ENCODE measurements around the gene AGAP9.
"Not testable (repeated sequence)": the region's sequence is repeated elsewhere in the genome, so short reads cannot be mapped to it uniquely, and the experiment has no call there.

AGAP9 gene

DNA sequence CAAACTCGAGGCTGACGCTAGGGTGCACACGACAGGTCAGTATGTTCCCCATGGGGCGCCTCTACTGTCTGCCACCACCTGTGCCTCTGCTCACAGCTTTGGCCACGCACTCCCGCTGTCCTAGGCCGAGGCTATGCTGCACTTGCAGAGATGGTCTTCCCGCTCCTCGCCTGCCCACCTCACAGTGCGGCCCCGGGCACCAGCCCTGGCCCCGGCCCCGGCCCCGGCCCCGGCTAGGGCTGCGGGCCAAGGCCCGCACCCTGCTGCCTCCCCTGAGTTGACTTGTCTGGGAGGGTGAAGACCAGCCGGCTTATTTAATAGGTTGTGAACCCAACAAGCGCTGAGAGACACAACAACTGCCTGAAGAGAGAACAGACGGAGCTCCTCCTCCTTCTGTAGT, at the start of gene AGAP9:
TSS of gene AGAP9 (minus strand) at position 164 of the 400 bp plus-strand sequence. CDS start at position 52, 112 bp downstream.
- not testable (repeated sequence) for DNase-seq

DNA sequence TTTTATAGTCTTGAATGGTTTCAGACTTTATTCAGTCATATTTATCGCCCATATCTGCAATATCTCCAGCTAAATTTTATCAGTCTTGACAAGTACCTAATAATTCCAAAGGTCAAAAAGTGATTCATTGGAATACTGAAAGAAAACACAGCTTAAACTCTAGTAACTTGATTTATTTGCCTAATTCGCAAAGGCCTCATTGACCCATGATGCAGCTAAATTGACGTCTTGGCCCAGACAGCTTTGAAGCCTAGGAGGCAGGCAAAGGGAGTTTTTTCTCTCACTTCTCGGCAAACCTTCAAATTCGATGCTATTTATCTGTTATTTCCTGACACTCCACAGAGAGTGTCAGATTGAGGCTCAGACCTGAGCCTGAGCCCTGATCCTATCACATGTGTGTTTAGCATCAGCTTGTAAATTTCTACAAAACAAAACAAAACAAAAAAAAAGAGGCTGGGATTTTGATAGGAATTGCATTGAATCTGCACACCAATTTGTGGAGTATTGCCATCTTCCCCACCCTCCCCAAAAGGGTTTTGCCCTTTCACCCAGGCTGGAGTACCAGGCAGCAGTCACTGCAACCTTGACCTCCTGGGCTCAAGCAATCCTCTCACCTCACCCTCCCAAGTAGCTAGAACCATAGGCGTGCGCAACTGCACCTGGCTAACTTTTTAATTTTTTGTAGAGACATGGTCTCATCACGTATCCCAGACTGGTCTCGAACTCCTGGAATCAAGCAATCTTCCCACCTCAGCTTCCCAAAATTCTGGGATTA, 47.9 kb upstream of the AGAP9 start:
- not testable (repeated sequence) for DNase-seq

DNA sequence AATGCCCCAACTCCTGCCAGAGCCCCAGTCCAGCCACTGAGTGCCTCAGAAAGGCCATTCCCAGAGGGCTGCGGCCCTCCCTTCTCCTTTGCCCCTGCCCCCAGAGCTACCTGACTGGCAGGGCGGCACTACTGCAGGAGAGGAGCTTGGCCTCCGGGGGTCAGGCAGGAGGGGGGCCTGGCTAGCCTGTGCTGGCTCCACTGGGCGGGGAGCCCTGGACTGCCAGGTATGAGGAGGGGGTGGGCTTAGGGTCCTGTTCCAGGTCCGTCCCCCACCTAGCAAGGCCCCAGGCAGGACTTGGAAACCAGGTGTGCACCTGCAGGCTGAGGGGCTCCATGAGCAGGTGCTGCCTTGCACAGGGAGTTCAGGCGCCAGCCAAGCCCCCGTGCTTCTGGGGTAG, 43.3 kb upstream of the AGAP9 start:
- DNase-seq: not testable (repeated sequence)

DNA sequence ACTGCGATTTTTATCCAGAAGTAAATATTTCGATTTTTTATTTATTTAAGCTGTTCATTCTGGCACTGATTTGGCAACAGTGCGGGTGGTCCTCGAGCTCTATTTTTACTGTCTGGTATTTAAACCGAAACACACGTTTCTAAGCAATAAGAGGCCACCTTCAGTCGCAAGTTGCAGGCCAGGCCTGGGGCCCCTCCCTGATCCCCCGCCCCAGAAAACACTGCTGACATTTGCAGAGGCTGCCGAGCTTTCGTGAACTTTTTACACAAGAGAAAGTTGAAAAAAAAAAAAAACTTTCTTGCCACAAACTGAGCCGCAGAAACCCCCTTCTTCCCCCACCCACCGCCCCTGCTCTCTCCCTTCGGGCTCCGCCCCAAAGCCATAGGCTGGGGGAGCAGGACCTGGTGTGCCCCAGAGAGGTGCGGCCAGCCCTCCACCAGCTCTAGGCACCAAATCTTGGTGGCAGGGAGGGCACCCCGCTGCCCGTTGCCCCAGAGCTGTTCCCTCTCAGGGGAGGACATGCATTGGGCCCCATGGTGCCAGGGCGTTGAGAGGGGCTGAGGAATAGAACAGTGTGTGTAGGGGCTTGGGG, 42.8 kb upstream of the AGAP9 start:
- DNase-seq: not testable (repeated sequence)

DNA sequence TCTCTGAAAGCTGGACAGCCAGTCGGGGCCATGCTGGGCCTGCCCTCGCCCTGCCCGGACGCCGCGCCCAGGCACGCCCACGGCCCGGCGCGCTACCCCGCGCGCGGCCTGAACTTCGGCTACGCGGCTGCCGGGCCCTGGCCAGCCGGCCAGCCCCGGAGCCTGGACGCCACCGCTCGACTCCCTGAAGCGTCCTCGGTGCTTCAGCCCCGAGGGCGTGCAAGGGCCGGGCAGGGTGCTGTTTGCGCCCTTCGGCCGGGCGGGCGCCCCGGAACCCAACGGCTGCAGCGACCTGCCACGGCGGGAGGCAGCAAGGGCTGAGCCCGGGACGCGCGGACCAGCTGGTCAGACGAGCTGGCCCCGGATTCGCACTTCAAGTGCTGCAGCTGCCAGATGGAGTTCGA, 42.1 kb upstream of the AGAP9 start:
- not testable (repeated sequence) for DNase-seq

DNA sequence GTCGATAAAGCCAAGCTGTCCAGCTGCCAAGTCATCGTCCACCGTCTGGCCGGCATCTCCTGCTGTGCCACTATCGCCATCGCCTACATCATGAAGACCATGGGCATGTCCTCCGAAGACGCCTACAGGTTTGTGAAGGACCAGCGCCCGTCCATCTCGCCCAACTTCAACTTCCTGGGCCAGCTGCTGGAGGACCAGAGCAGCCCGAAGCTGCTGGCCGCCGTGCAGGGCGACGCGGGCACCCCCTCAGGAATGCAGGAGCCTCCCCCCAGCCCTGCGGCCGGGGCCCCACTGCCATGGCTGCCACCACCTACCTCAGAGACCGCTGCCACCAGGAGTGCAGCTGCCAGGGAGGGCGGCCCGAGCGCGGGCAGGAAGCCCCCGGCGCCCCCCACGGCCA, 41.5 kb upstream of the AGAP9 start:
- DNase-seq: not testable (repeated sequence)

DNA sequence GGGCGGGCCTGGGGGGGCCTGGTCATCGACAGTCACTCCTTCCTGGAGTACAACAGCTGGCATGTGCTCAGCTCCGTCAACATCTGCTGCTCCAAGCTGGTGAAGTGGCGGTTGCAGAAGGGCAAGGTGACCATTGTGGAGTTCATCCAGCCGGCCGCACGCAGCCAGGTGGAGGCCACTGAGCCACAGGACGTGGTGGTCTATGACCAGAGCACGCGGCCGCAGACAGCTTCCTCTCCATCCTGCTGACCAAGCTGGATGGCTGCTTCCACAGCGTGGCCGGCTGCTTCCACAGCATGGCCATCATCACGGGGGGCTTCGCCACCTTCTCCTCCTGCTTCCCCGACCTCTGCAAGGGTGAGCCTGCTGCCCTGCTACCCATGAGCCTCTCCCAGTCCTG, 40.9 kb upstream of the AGAP9 start:
- not testable (repeated sequence) for DNase-seq

DNA sequence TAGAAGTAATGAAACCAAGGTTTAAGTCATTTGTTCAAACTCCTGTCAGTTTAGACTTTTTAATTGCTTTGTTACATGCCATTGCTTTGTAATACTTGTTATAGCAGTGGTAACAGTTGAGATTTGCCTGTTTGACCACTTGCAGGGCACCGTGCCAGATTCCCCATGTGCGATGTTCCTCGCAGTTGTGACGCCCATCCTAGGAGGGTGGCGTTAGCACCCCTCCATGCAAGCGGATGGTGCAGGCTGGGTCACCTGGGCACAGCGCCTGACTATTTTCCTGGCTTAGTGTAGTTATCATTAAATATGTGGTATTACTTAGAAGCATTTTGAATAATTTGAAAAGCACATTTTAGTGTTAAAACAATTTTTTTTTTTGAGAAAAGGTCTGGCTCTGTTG, 37.0 kb upstream of the AGAP9 start:
- DNase-seq: not testable (repeated sequence)

DNA sequence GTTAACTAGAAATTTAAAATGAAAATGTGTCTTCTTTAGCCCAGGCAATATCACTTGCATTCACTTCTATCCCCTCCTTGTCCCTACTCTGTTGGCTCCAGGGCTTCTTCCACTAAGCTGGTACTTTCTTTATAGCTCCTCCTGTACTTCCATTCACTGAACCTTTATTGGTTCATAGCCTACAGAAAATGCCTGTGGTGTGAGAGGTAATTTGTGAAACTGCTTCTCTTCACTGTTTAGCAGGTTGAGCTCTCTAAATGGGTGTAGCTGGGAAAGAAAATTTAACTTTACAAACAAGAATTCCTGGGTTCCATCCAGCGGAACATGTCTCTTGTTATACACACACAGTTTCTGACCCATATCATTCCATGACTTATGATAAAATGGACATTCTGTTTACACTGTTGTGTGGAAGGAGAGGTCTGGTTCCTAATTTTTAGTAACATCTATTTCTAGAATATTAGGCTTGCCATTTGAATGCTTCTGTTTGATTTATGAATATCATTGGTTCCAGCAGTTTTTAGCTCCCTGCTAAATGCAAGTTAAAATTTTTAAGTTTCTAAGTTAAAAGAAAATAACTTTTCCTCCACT, 36.4 kb upstream of the AGAP9 start:
- not testable (repeated sequence) for DNase-seq

DNA sequence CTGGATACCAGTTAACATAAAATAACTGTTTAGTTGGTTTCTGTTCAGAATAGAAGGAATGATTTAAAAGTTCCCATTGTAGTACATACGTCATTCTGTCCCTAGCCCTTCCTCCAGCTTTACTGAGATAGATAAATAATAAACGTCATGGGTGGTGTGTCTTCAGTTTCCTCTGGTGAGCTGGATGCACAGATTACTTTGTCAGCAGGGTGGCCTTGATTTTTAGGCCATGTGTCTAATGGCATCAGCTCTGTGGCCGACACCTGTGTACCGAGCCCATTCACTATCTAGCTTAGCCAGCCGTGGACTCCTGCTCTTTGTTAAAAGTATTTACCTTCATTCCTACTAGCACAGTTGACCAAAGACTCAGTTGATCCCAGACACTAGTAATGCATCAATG, 34.7 kb upstream of the AGAP9 start:
- DNase-seq: not testable (repeated sequence)

DNA sequence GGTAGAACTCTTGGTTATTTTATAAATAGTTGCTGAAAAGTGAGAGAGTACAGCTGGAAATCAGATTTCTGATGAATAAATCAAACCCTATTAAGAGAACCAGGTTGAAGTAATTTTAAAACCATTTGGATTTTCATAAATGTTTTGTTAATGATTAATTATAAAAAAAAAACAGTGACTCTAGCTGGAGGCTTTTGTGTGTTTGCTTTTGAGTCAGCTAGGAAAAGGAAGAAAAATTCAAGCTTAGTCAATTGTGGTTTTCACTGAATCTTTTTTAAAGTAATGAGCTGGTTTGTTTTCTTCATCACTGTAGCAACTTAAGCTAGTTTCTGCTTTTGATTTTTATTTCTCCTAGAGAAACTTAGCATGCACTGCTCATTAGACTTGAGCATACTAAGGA, 34.2 kb upstream of the AGAP9 start:
- DNase-seq: not testable (repeated sequence)

DNA sequence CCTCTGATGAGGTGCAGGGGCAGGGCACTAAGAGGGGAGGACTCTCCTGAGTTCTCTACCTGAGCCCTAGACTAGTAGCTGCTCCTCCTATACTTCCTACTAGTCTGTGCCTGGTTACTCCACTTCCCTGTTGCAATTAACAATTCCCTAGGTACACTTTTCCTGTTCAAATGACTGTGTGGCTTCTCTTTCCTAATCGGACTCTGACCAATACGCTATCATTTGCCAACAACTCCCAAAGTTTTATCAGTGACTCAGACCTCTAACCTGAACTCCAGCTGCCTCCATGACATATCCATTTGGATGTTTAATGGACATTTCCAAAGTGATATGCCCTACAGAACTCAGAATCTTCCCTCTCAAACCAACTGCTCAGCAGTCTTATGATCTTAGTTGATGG, 31.9 kb upstream of the AGAP9 start:
- DNase-seq: not testable (repeated sequence)

DNA sequence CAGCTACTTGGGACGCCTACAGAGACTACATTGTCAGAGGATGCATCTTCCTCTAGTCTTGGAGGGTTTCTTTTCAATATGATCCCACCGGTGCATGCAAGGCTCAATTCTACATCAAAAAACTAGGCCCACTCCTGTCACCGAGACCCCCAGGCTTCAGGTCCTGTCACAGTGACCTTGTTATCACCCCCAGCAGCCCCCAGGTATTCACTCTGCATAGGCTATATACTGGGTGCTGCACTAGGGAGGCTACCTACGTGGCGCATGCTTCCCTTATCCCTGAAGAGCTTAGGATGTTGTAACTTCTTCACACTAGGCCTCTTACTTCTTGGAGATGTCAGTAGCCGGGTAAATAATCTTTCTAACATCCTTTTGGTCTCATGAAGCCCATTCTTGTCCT, 31.1 kb upstream of the AGAP9 start:
- DNase-seq: not testable (repeated sequence)

DNA sequence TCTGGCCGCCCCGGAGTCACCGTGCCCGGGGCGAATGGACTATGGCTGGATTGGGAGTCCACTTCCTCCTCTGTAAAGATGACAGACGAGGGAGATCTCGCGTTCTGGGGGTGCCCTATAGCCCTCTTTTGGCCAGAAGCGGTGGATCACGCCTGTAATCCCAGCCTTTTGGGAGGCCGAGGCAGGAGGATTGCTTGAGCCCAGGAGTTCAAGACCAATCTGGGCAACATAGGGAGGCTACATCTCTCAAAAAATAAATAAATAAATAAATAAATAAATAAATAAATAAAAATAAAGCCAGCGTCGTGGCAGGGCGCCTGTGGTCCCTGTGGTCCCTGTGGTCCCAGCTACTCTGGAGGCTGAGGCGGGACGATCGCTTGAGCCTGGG, 30.4 kb upstream of the AGAP9 start:
- DNase-seq: not testable (repeated sequence)

DNA sequence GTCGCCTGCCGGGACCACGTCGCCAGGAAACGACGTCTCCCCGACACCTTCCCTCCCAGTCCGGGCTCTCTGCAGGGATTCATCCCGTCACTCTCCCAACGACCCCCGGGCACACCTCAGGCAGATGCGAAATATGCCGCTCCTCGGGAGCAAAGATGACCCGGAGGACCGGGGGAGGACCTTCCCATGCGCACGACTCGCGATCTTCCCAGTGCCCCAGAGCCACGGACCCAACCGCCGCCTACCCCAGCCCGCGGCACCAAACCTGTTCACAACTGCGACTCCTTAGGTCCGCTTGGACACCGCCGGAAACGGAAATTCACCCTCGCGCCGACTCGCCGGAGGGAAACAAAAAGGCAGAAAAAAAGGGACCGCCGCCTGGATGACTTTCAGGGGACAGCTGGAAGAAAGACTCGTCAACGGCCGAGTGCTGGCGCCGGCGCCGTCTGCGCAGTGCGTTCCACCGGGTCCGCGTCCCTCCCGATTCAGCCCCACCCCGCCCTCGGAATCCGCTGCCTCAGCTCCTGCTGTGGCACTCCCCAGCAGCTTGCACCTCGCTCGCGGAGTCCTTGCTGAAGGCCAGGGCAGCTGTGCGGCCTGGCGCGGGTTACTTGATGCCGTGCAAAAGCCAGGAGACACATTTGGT, 29.9 kb upstream of the AGAP9 start:
- peak; percentile 83 for DNase-seq

DNA sequence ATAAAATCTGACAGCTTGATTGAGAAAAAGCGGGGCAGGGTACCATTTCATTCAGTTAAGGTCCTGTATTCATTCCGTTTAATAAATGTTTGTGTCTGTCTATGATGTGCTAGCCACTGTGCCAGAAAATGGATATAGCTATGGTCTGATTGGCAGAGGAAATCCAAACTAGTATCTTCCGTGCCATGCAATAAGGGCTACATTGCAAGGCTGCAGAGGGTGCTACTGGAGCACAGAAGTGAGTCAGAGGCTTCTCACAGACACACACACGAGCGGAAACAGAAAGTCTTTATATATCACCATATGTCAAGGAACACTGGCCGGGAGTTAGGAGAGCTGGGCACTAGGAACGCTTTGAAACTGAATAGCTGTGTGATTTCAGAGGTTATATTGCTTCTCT, 29.3 kb upstream of the AGAP9 start:
- peak; percentile 3 for DNase-seq

DNA sequence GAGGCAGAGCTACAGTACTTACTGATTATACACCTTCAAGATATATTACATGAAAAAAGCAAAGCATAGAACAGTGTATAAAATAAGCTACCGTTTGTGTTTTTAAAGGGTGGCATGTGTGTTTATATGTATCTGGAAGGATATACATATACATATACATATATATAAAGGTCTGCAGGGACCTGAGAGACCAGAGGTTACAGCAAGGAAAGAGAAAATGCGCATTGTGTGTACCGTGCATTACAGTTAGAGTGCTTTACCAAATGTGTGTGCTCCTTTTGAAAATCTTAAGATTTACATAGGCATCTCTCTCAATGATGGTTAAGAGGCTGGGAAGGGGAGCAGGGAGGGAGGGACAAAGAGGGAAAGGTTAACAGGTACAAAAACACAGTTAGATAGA, 23.8 kb upstream of the AGAP9 start:
- not testable (repeated sequence) for DNase-seq

DNA sequence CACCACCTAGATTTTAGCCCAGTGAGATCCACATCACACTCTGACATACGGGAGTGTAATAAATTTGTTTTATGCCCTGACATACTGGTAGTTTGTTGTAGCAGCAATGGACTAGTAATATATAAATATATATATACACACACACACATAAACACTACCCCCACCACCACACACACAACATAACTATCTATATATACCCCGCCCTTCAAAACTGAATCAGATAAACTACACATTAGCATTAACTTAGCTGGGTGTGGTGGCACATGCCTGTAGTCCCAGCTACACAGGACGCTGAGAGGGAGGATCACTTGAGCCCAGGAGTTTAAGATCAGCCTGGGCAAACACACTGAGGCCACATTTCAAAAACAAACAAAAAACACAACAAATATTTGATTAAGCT, 13.0 kb upstream of the AGAP9 start:
- not testable (repeated sequence) for DNase-seq

DNA sequence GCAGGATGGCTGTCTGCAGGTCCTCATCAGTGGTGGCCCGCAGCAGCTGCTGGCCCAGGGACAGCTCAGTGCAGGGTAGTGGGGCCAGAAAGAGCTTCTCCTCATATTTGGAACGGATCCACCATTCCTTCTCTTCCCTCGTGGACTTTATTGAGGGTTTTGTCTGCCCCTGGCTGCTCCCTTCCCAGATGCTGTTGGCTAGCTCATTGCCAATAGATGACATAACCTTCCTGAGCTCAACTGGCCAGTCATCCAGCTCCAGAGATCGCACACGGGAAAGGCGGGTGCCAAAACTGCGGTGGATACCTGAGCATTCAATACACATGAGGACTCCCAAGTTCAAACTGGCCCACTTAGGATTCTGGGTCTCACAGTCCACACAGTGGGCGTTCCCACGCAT, 21.1 kb downstream of the AGAP9 start:
- not testable (repeated sequence) for DNase-seq

DNA sequence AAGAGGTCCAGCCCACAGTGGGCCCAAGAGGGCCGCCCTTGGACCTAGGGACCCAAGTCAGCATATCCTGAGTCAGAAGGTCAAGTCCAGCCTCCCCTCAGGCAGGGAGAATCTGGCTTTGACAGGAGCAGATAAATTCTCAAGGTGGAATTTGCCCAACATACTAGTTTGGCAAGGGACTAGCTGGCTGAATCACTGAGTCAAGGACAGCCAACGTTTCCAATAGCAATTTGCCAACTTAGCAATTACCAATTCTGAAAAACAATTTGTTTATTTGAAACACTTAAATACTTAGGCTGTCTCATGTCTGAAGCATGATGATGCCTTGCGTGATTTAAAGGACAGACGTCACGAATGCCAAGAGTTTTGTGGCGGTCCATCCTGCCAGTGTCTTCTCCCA, 29.2 kb downstream of the AGAP9 start:
- not testable (repeated sequence) for DNase-seq

DNA sequence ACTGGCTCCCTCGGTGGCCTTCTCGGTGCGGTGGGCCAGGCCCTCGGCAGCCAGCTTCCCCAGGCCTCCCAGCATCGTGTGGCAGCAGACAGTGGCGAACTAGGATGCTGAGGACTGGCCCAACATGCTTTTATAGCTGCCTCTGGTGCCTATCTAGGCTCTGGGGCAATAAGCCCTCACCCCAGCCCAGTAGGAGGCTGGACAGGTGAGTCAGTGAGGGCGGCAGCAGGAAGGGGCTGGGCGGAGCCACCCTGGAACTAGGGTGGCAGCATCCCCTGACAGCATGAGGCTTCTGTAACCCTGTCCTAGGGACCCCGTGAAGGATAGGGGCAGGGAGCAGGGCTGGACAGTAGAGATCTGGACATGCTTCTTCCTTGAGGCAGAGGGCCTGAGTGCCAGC, 31.8 kb downstream of the AGAP9 start, which contains the start of gene FAM25G:
TSS of gene FAM25G (minus strand) at position 101 of the 400 bp plus-strand sequence. CDS start at position 75, 26 bp downstream.
- DNase-seq: not testable (repeated sequence)

DNA sequence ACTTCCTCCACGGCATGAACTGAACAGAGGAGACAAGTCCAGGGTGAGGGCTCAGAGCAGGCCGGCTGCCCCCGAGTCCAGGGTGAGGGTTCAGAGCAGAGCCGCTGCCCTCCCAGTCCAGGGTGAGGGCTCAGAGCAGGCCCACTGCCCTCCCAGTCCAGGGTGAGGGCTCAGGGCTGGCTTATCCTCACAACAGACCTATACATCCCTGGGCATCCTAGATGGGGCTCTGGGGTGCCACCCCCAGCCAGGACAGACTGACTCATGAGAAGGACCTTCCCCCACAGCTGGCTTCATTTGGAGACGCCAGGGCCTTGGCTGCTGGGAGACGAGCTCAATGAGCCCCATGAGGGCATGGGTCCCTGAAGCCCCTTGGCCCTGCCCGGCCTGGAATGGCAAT, 33.8 kb downstream of the AGAP9 start:
- not testable (repeated sequence) for DNase-seq

DNA sequence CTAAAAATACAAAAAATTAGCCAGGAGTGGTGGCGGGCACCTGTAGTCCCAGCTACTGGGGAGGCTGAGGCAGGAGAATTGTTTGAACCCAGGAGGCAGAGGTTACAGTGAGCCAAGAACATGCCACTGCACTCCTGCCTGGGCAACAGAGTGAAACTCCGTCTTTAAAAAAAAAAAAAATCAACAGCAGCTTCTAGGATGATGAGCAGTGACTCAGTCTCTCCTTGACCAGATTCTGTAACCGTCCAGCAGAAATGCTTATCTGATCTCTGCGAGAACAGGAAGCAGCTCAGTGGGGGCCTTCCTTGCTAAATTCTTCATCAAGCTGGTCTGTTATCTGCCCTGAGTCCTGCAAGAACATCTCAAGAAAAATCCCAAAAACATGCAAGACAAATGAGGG, 37.5 kb downstream of the AGAP9 start:
- not testable (repeated sequence) for DNase-seq
